Breast epithelium (tissue), 3 donors: Measurements from ENCODE around the gene ANKS1A.

Experiments
- POLR2A ChIP-seq: fragments of 450-650 bp; IDR thresholded peaks from one replicate; pipeline ENCODE4 v1.6.1; 2016; ENCODE audit warnings: antibody characterized with exemption, mild to moderate bottlenecking, moderate library complexity
- POLR2AphosphoS5 ChIP-seq, 3 donors: sonication (generic); formaldehyde crosslinking; IDR thresholded peaks; one replicate each; pipeline ENCODE4 v1.6.1; 2017; ENCODE audit warnings: antibody characterized with exemption in 3 of 3
- TF ChIP-seq, protein P1 (sequence below), 3 donors: fragments of 450-650 bp; IDR thresholded peaks; one replicate each; pipeline ENCODE4 v1.5.1; 2016 to 2017; ENCODE audit warnings: antibody characterized with exemption in 3 of 3, mild to moderate bottlenecking in 3 of 3, moderate library complexity in 3 of 3

DNA sequence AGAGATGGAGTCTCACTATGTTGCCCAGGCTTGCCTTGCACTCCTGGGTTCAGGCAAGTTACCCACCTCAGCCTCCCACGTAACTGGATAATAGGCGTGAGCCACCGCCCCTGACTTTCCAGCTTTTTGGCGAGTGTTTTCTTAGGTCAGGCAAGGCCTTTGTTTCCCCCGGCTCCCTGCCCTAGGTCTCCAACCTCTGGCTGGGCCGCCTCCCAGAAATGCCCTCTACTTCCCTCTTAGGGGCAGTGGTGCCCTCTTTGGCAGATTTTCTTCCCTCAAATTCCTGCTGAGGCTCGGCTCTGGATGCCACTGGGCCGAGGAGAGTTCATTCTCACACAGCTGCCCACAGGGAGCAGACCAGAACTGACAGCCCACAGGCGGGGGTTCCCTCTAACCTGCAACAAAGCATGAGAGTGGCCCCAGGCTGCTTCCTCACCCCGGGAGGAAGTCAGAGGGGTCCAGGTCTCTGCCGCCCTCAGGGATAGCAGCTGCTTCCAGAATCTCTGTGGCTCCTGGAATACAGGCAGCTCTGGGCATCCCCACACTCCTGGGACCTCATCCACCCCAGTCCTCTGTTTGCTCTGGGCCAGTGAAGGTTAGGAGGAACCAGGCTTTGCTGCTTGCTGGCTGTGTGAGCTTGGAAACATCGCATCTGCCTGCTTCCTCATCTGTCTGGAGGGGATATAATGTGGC is 195.6 kb downstream of the ANKS1A start:
- TF ChIP-seq, protein P1, sequence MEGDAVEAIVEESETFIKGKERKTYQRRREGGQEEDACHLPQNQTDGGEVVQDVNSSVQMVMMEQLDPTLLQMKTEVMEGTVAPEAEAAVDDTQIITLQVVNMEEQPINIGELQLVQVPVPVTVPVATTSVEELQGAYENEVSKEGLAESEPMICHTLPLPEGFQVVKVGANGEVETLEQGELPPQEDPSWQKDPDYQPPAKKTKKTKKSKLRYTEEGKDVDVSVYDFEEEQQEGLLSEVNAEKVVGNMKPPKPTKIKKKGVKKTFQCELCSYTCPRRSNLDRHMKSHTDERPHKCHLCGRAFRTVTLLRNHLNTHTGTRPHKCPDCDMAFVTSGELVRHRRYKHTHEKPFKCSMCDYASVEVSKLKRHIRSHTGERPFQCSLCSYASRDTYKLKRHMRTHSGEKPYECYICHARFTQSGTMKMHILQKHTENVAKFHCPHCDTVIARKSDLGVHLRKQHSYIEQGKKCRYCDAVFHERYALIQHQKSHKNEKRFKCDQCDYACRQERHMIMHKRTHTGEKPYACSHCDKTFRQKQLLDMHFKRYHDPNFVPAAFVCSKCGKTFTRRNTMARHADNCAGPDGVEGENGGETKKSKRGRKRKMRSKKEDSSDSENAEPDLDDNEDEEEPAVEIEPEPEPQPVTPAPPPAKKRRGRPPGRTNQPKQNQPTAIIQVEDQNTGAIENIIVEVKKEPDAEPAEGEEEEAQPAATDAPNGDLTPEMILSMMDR (IDR thresholded peaks at IDR 0.05), result no peak
- TF ChIP-seq POLR2AphosphoS5 (IDR thresholded peaks at IDR 0.05) (no peak), POLR2A (no peak)
